HG03175 (cell line): ENCODE data around the gene OR2AG1.
A peak's percentile ranks its signal among the peaks of the same experiment; 100 is the strongest.

Source experiments
- ATAC-seq: cut with Tn5 transposase; IDR thresholded peaks from one replicate; pipeline ENCODE4 v1.9.1; 2021; ENCODE audit warnings: mild to moderate bottlenecking, moderate library complexity; ENCODE audit not compliant: unreplicated experiment

Gene OR2AG1

GRCh38 chr11:6782720-6783119 lies at the start of gene OR2AG1:
Gene OR2AG1, plus strand, starts transcription at chr11:6783020. Its CDS starts 2,018 bp downstream, at chr11:6785038.
- ATAC-seq, result no peak

- ATAC-seq, result no peak
Observed at GRCh38 chr11:6733326-6734275, 49.2 kb upstream of the OR2AG1 start.

GRCh38 chr11:6734616-6735015 lies 48.2 kb upstream of the OR2AG1 start:
- no peak for ATAC-seq

- no peak for ATAC-seq
Observed at GRCh38 chr11:6735306-6735705, 47.5 kb upstream of the OR2AG1 start.

GRCh38 chr11:6736495-6737121 lies 46.2 kb upstream of the OR2AG1 start:
- no peak for ATAC-seq

GRCh38 chr11:6737872-6738466 lies 44.9 kb upstream of the OR2AG1 start:
- peak; percentile 89 for ATAC-seq

- ATAC-seq, result no peak
Observed at GRCh38 chr11:6738590-6738989, 44.2 kb upstream of the OR2AG1 start.

- ATAC-seq, result no peak
Observed at GRCh38 chr11:6742260-6742659, 40.6 kb upstream of the OR2AG1 start.

- ATAC-seq, result no peak
Observed at GRCh38 chr11:6745018-6745417, 37.8 kb upstream of the OR2AG1 start.

GRCh38 chr11:6745465-6746015 lies 37.3 kb upstream of the OR2AG1 start:
- peak; percentile 55 for ATAC-seq

GRCh38 chr11:6746086-6746618 lies 36.7 kb upstream of the OR2AG1 start:
- peak; percentile 68 for ATAC-seq

GRCh38 chr11:6746626-6747025 lies 36.2 kb upstream of the OR2AG1 start:
- no peak for ATAC-seq

- ATAC-seq, result no peak
Observed at GRCh38 chr11:6747097-6747668, 35.6 kb upstream of the OR2AG1 start.

- ATAC-seq, result no peak
Observed at GRCh38 chr11:6755303-6755952, 27.4 kb upstream of the OR2AG1 start.

- ATAC-seq, result no peak
Observed at GRCh38 chr11:6755953-6756347, 26.9 kb upstream of the OR2AG1 start.

- ATAC-seq, result peak; percentile 79
Observed at GRCh38 chr11:6757373-6757967, 25.4 kb upstream of the OR2AG1 start.

- peak; percentile 93 for ATAC-seq
Observed at GRCh38 chr11:6771926-6772893, 10.6 kb upstream of the OR2AG1 start, which contains the start of gene OR2AG2. Gene OR2AG2, minus strand, starts transcription at chr11:6771976. Its CDS starts 3,019 bp downstream, at chr11:6768957.

GRCh38 chr11:6778518-6778917 lies 4.3 kb upstream of the OR2AG1 start:
- ATAC-seq, result no peak

- ATAC-seq, result no peak
Observed at GRCh38 chr11:6780829-6781228, 2.0 kb upstream of the OR2AG1 start.
